Muscle of leg (tissue), 16 donors: ENCODE measurements around the gene GYS1. TPM values are rescaled to one million over a fixed set of nuclear protein-coding genes. Genes with fewer than 3 reads are reported as not detected.
"Not testable (repeated sequence)": the region's sequence is repeated elsewhere in the genome, so short reads cannot be mapped to it uniquely, and the experiment has no call there.

Experiments
- DNase-seq: peaks from one replicate; pipeline ENCODE4 v3.0.0; 2013
- H3K27ac ChIP-seq: one replicate; pipeline ENCODE4 v1.5.1; 2013; ENCODE audit warnings: mild to moderate bottlenecking, low read length, control low read depth
- H3K27me3 ChIP-seq: one replicate; pipeline ENCODE4 v1.6.1; 2013; ENCODE audit warnings: low read length; ENCODE audit not compliant: control insufficient read depth, insufficient read depth
- H3K36me3 ChIP-seq: one replicate; pipeline ENCODE4 v1.6.1; 2013; ENCODE audit warnings: low read length; ENCODE audit not compliant: control insufficient read depth, insufficient read depth
- H3K4me1 ChIP-seq: one replicate; pipeline ENCODE4 v1.6.1; 2013; ENCODE audit warnings: low read length; ENCODE audit not compliant: control insufficient read depth, insufficient read depth
- H3K4me3 ChIP-seq: one replicate; pipeline ENCODE4 v1.5.1; 2013; ENCODE audit warnings: low read length, control low read depth
- H3K9me3 ChIP-seq: replicated peaks from 2 replicates; pipeline ENCODE4 v1.6.1; 2013; ENCODE audit warnings: low read depth, low read length; ENCODE audit not compliant: control insufficient read depth
- WGBS: methylation state at CpG from one replicate; pipeline ENCODE4 v1.1.5; 2013; ENCODE audit warnings: missing lambda C conversion rate; ENCODE audit not compliant: insufficient coverage; 5-methylcytosine and 5-hydroxymethylcytosine counted together
- long read RNA-seq, 11 donors: transcript quantifications; one replicate each; lab custom pipeline, GENCODE V29; 2026
- polyA plus RNA-seq, 8 donors: library from polyadenylated mRNA; unstranded; fragments of 120-200 nt; gene quantifications; one replicate each; pipeline versions ENCODE4 v1.2.1 to v1.2.3, GENCODE V29; 2013; ENCODE audit warnings: inconsistent platforms in 1 of 8, low replicate concordance in 1 of 8; ENCODE audit not compliant: insufficient read length in 8 of 8, insufficient read depth in 1 of 8
- total RNA-seq: library from RNA; stranded (reverse); fragments of 120-200 nt; gene quantifications from one replicate; pipeline ENCODE4 v1.2.4, GENCODE V29; 2013

Gene GYS1
- total RNA-seq (43.8 TPM), polyA plus RNA-seq (10 to 100 TPM; 47.3 to 87.3 (median 65.3) TPM)
- long read RNA-seq, donor 1, transcript GYS1-202 (16 exons, 3,574 nt) = major isoform, 5 of 5 reads
- long read RNA-seq, donor 1, partial matches to known transcripts = 0 of 5 reads
- long read RNA-seq, donor 1, other reads (novel, unspliced or antisense) = 0 of 5 reads
- long read RNA-seq, donor 2 = 0 reads
- long read RNA-seq, donor 3, transcript GYS1-202 (16 exons, 3,574 nt) = major isoform, 11 of 18 reads
- long read RNA-seq, donor 3, partial matches to known transcripts = 7 of 18 reads
- long read RNA-seq, donor 3, other reads (novel, unspliced or antisense) = 0 of 18 reads
- long read RNA-seq, donor 4, transcript GYS1-202 (16 exons, 3,574 nt) = major isoform, 11 of 17 reads
- long read RNA-seq, donor 4, partial matches to known transcripts = 6 of 17 reads
- long read RNA-seq, donor 4, other reads (novel, unspliced or antisense) = 0 of 17 reads
- long read RNA-seq, donor 5, transcript GYS1-202 (16 exons, 3,574 nt) = major isoform, 16 of 153 reads
- long read RNA-seq, donor 5, partial matches to known transcripts = 106 of 153 reads
- long read RNA-seq, donor 5, other reads (novel, unspliced or antisense) = 31 of 153 reads
- long read RNA-seq, donor 6, transcript GYS1-202 (16 exons, 3,574 nt) = major isoform, 13 of 14 reads
- long read RNA-seq, donor 6, partial matches to known transcripts = 0 of 14 reads
- long read RNA-seq, donor 6, other reads (novel, unspliced or antisense) = 0 of 14 reads
- long read RNA-seq, donor 7, partial matches to known transcripts = 24 of 28 reads
- long read RNA-seq, donor 7, other reads (novel, unspliced or antisense) = 0 of 28 reads
- long read RNA-seq, donor 8, partial matches to known transcripts = 16 of 17 reads
- long read RNA-seq, donor 8, other reads (novel, unspliced or antisense) = 0 of 17 reads
- long read RNA-seq, donor 9, transcript GYS1-202 (16 exons, 3,574 nt) = major isoform, 5 of 6 reads
- long read RNA-seq, donor 9, partial matches to known transcripts = 0 of 6 reads
- long read RNA-seq, donor 9, other reads (novel, unspliced or antisense) = 0 of 6 reads
- long read RNA-seq, donor 10, partial matches to known transcripts = 0 of 5 reads
- long read RNA-seq, donor 10, other reads (novel, unspliced or antisense) = 0 of 5 reads
- long read RNA-seq, donor 11, transcript GYS1-202 (16 exons, 3,574 nt) = major isoform, 5 of 6 reads
- long read RNA-seq, donor 11, partial matches to known transcripts = 0 of 6 reads
- long read RNA-seq, donor 11, other reads (novel, unspliced or antisense) = 0 of 6 reads

DNA sequence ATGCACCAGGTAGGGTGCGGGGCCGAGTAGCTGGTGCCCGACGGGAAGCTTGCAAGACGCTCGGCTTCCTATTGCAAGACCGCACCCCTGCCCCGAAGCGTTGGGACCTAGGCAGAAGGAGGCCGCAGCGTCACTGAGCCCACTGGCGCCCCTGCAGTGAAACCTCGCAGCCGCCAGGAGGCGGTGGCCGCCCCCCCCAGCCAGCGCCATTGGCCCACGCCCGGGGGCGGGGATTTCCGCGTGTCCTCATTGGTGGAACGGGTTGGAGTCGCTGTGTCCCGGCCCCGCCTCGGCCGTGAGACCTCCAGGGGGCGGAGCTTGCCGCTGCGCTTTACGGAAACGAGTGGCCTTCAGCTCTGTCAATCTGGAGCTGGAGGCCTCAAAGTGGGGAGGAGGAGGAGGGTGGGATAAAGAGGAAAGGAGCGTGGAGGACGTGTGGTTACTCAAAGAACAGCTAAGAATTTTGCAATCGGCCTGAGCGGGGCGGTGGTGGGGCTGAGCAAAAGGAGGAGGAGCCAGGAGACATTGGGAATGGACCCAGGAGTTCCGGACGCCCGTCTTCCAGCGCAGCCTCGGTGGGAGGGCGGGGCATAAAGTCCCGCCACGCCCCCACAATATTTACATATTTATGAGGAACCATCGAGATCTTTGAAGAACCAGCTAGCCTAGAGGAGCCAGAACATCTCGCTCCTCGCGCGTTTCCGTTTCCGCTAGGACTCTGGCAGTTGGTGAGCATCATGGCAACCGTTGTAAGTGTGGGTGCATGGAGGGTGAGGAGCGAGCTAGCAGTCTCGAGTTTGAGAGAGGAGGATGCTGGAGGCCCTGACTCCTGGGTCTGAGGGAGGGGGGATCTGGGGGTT is at the start of gene GYS1, which contains the start of gene RUVBL2:
Gene GYS1, minus strand, starts transcription at position 135 of the 860 bp plus-strand sequence. CDS start 197 bp downstream, outside the sequence.
Gene RUVBL2, plus strand, starts transcription at position 713 of the 860 bp plus-strand sequence. Its CDS starts 25 bp downstream, at position 738.
- Histone ChIP-seq H3K4me1 (peaks cover 52% of the 10 kb centered on the region), H3K27ac (peak within 1 kb of the TSS; percentile 100), H3K36me3 (peaks cover 25% of the 10 kb centered on the region), H3K9me3 (no peaks in the 10 kb centered on the region), H3K27me3 (no peaks in the 10 kb centered on the region), H3K4me3 (peak within 1 kb of the TSS; percentile 98)
- WGBS = under 1% methylated on average over 43 of the region's 56 CpGs
- DNase-seq = peak; percentile 100

DNA sequence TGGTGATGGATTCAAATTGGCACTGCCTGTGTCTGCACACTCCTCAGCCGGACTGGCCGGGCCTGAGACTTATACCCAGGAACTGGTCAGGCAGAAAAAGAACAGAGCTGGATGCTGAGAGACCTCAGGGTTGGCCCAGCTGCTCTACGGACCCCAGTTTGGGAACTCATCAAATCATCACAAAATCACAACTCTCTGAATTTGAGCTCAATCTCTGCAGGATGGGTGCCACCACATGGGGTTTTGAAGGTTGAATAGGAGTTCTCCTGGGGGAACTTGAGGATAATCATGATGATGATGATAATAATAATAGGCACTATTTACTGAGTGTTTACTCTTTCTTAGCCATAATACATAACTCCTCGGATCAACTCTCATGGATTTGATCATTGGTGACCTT is 49.6 kb upstream of the GYS1 start:
- not testable (repeated sequence) for H3K27me3 ChIP-seq, H3K4me1 ChIP-seq, DNase-seq, H3K27ac ChIP-seq, H3K4me3 ChIP-seq, H3K9me3 ChIP-seq, H3K36me3 ChIP-seq
- WGBS = no CpG with 5 or more reads among the region's 4 CpGs

DNA sequence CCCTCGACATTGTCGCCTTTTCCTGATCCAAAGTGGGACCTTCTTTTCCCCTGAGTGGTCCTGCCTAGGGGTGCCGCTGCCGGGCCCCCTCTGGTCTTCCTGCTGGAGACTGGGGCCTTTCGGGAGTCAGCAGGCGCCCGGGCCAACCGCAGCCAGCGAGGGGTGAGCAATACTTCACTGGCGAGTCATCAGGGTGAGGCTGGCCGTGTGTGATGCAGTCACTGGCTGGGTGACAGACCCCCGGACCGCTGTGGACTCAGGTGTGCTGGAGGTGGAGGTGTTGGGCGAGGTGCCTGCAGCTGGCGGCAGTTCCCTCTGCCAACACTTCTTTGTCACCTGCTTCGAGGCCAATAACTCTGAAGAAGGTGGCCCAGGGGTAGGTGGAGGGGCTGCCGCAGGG is 49.1 kb upstream of the GYS1 start:
- Histone ChIP-seq H3K4me3 (no peak overlapping the region), H3K9me3 (no peaks in the 10 kb centered on the region), H3K27ac (no peak overlapping the region), H3K4me1 (no peaks in the 10 kb centered on the region), H3K36me3 (no peaks in the 10 kb centered on the region), H3K27me3 (no peaks in the 10 kb centered on the region)
- DNase-seq = no peak
- 73% methylated on average over 11 of the region's 17 CpGs for WGBS

DNA sequence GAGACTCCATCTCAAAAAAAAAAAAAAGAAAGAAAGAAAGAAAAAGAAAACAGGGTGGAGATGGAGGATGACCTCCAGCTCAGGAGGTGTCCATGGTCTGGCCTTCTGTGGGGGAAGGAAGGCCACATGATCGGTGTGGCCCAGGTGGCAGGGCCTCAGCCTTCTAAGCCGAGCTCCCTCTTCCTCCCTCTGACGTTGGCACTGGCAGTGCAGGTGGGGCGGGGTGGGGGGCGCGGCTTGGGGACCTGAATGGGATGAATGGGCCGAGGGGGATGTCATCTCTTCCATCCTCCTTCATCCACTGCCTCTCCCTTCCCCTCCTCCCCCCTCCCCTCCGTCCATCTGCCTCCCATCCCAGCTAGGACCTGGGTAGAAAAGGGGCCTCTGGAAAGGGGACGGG is 46.6 kb upstream of the GYS1 start:
- not testable (repeated sequence) for H3K36me3 ChIP-seq, H3K4me3 ChIP-seq, H3K9me3 ChIP-seq, DNase-seq, H3K27ac ChIP-seq, H3K4me1 ChIP-seq, H3K27me3 ChIP-seq
- no CpG with 5 or more reads among the region's 9 CpGs for WGBS

DNA sequence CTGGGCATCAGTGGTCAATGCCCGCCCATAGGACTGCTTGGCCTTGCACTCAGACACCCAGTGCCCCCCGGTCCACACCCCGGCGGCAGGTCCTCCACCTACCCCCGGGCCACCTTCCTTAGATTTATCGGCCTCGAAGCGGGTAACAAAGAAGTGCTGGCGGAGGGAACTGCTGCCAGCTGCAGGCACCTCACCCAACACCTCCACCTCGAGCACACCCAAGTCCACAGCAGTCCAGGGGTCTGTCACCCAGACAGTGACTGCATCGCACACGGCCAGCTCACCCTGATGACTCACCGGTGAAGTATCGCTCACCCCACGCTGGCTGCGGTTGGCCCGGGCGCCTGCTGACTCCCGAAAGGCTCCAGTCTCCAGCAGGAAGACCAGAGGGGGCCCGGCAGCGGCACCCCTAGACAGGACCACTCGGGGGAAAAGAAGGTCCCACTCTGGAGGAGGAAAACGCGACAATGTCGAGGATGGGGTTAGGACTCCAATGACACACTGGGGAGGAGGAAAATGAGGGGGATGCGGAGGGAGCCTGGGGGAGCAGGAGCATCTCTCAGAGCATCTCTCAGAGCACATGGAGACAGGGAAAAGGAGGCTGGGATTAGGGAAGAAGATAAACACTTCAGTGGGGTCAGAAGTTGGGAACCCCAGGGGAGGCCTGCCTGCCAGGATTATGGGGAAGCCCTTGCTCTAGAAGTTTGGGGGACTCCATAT is 45.6 kb upstream of the GYS1 start:
- H3K9me3 ChIP-seq, H3K36me3 ChIP-seq, DNase-seq, H3K27ac ChIP-seq, H3K27me3 ChIP-seq, H3K4me3 ChIP-seq, H3K4me1 ChIP-seq: not testable (repeated sequence)
- WGBS = 87% methylated on average over 26 of the region's 26 CpGs

DNA sequence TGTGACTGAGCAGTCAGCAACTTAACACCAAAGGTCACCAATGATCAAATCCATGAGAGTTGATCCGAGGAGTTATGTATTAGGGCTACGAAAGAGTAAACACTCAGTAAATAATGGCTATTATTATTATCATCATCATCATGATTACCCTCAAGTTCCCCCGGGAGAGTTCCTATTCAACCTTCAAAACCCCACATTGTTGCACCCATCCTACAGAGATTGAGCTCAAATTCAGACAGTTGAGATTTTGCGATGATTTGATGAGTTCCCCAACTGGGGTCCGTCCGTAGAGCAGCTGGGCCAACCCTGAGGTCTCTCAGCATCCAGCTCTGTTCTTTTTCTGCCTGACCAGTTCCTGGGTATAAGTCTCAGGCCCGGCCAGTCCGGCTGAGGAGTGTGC is 45.0 kb upstream of the GYS1 start:
- H3K27ac ChIP-seq, DNase-seq, H3K27me3 ChIP-seq, H3K36me3 ChIP-seq, H3K4me3 ChIP-seq, H3K4me1 ChIP-seq, H3K9me3 ChIP-seq: not testable (repeated sequence)
- WGBS = no CpG with 5 or more reads among the region's 8 CpGs

DNA sequence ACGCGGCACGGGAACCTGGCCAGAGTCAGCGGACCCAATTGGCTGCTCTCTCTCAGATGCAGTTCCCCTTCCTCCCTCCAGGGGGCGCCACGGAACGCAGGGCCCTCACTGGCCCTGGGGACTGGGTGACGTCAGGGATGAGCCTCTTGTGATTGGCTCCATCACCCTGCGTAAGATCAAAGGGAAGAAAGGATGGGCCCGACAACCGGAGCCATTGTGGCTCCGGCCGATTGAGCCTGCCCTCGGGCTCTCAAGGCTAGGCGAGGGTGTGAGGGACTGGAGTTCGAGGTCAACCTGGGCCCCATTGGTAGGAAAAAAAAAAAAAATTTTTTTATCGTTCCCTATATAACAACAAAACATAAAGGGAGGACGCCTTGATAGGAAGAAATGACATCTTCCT is 43.7 kb upstream of the GYS1 start, which contains the start of gene CGB1:
Gene CGB1, minus strand, starts transcription at position 81 of the 400 bp plus-strand sequence. CDS start 184 bp downstream, outside the sequence.
- not testable (repeated sequence) for DNase-seq, H3K4me3 ChIP-seq, H3K27me3 ChIP-seq, H3K36me3 ChIP-seq, H3K4me1 ChIP-seq, H3K27ac ChIP-seq, H3K9me3 ChIP-seq
- WGBS = 40% methylated on average over 1 of the region's 18 CpGs

DNA sequence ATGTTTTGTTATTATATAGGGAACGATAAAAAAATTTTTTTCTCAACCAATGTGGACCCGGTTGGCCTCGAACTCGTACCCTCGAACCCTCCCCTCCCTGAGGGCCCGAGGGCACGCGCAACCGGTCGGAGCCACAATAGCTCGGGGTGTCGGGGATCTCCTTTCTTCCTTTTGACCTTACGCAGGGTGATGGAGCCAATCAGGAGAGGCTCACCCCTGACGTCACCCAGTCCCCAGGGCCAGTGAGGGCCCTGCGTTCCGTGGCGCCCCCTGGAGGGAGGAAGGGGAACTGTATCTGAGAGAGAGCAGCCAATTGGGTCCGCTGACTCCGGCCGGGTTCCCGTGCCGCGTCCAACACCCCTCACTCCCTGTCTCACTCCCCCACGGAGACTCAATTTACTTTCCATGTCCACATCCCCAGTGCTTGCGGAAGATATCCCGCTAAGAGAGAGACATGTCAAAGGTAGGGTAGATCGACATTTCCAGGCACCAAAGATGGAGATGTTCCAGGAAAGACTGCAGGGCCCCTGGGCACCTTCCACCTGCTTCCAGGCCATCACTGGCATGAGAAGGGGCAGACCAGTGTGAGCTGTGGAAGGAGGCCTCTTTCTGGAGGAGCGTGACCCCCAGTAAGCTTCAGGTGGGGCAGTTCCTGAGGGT is 38.7 kb upstream of the GYS1 start, which contains the start of gene CGB2:
Gene CGB2, plus strand, starts transcription at position 249 of the 660 bp plus-strand sequence. Its CDS starts 206 bp downstream, at position 455.
- H3K4me3 ChIP-seq, H3K27me3 ChIP-seq, H3K9me3 ChIP-seq, H3K4me1 ChIP-seq, DNase-seq, H3K27ac ChIP-seq, H3K36me3 ChIP-seq: not testable (repeated sequence)
- 41% methylated on average over 7 of the region's 28 CpGs for WGBS
